ENCODE data around the gene PRRG2.

Gene PRRG2

GRCh38 chr19:49557641-49558325 is 23.3 kb upstream of the PRRG2 start:
- DNase-seq, result no peak

- DNase-seq, result no peak
Observed at GRCh38 chr19:49558591-49558990, 22.5 kb upstream of the PRRG2 start.

- no peak for DNase-seq
Observed at GRCh38 chr19:49559443-49559842, 21.7 kb upstream of the PRRG2 start.

- DNase-seq, result no peak
Observed at GRCh38 chr19:49559928-49560327, 21.2 kb upstream of the PRRG2 start.

- no peak for DNase-seq
Observed at GRCh38 chr19:49560358-49560900, 20.7 kb upstream of the PRRG2 start.

GRCh38 chr19:49564616-49565045 is 16.5 kb upstream of the PRRG2 start:
- DNase-seq, result no peak

GRCh38 chr19:49565261-49565660 is 15.9 kb upstream of the PRRG2 start:
- DNase-seq, result no peak

GRCh38 chr19:49566302-49566701 is 14.8 kb upstream of the PRRG2 start:
- no peak for DNase-seq

GRCh38 chr19:49567861-49568441 is 13.2 kb upstream of the PRRG2 start:
- DNase-seq, result no peak

GRCh38 chr19:49570138-49570856 is 10.8 kb upstream of the PRRG2 start:
- peak; percentile 81 for DNase-seq

GRCh38 chr19:49570997-49571676 is 10.0 kb upstream of the PRRG2 start:
- DNase-seq, result peak; percentile 39

- DNase-seq, result no peak
Observed at GRCh38 chr19:49573009-49573408, 8.1 kb upstream of the PRRG2 start.

- no peak for DNase-seq
Observed at GRCh38 chr19:49573425-49573824, 7.7 kb upstream of the PRRG2 start.

GRCh38 chr19:49574206-49574755 is 6.8 kb upstream of the PRRG2 start:
- no peak for DNase-seq

- DNase-seq, result no peak
Observed at GRCh38 chr19:49579193-49579592, 1.9 kb upstream of the PRRG2 start.

- no peak for DNase-seq
Observed at GRCh38 chr19:49579947-49580263, 1.2 kb upstream of the PRRG2 start.

- peak; percentile 94 for DNase-seq
Observed at GRCh38 chr19:49580264-49581006, 681 bp upstream of the PRRG2 start, which contains the start of gene NOSIP. Gene NOSIP (minus strand): TSS chr19:49580556. CDS start chr19:49560691, 19,865 bp downstream.

GRCh38 chr19:49583239-49583638 is 2.1 kb downstream of the PRRG2 start:
- no peak for DNase-seq

- no peak for DNase-seq
Observed at GRCh38 chr19:49585023-49585422, 3.9 kb downstream of the PRRG2 start.

- DNase-seq, result no peak
Observed at GRCh38 chr19:49587227-49587626, 6.1 kb downstream of the PRRG2 start.

- DNase-seq, result no peak
Observed at GRCh38 chr19:49588365-49589122, 7.4 kb downstream of the PRRG2 start.

- no peak for DNase-seq
Observed at GRCh38 chr19:49589502-49589905, 8.4 kb downstream of the PRRG2 start.
